HG03457 (cell line): Measurements from ENCODE around the gene SPATA1.
"Not testable (repeated sequence)": the region's sequence is repeated elsewhere in the genome, so short reads cannot be mapped to it uniquely, and the experiment has no call there.

ENCODE experiments used
- ATAC-seq: cut with Tn5 transposase; IDR thresholded peaks from one replicate; pipeline ENCODE4 v1.9.1; 2021; ENCODE audit warnings: moderate number of reproducible peaks; ENCODE audit not compliant: unreplicated experiment

The SPATA1 gene

DNA sequence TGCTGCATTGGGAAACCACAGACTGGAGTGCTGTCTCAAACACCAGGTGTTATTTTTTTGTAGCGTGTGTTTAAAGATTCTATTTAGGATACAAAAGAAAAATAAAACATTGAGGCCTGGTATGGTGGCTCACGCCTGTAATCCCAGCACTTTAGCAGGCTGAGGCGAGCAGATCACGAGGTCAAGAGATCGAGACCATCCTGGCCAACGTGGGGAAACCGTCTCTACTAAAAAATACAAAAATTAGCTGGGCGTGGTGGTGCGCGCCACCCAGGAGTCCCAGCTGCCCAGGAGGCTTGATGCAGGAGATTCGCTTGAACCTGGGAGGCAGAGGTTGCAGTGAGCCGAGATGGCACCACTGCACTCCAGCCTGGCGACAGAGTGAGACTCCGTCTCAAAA is 1.7 kb downstream of the SPATA1 start:
- ATAC-seq: not testable (repeated sequence)

DNA sequence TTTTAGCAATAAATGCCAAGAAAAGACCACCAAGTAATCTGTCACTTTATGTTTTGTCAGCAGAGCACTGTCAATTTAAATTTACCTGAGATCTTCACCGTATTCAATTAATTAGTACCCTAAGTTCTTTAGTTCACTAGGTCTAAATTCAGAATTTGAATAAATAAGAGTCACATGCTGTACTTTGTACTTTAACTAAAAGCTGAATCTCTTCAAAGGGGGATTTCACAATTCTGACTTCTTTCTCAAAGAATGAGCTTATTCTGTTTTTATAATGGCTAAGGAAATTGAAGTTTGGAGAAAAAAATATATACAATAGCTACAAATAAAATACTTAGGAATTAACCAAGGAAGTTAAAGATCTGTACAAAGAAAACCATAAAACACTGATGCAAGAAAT is 2.3 kb downstream of the SPATA1 start:
- no peak for ATAC-seq

DNA sequence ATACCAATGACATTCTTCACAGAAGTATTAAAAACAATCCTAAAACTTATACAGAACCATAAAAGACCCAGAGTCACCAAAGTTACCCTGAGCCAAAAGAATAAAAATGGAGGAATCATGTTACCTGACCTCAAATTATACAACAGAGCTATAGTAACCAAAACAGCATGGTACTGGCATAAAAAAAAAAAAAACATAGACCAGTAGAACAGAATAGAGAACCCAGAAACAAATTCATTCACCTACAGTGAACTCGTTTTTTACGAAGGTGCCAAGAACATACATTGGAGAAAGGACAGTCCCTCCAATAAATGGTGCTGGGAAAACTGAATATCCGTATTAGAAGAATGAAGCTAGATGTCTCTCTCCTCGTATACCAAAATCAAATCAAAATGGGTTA is 2.8 kb downstream of the SPATA1 start:
- ATAC-seq: no peak

DNA sequence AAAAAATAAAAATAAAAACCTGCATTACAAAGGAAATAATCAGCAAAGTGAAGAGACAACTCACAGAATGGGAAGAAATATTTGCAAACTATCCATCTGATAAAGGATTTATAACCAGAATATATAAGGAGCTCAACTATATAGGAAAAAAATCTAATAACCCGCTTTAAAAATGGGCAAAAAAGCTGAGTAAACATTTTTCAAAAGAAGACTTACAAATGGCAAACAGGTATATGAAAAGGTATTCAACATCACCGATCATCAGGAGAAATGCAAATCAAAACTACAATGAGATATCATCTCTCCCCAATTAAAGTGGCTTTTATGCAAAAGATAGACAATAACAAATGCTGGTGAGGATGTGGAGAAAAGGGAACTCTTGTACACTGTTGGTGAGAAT is 4.0 kb downstream of the SPATA1 start:
- no peak for ATAC-seq

DNA sequence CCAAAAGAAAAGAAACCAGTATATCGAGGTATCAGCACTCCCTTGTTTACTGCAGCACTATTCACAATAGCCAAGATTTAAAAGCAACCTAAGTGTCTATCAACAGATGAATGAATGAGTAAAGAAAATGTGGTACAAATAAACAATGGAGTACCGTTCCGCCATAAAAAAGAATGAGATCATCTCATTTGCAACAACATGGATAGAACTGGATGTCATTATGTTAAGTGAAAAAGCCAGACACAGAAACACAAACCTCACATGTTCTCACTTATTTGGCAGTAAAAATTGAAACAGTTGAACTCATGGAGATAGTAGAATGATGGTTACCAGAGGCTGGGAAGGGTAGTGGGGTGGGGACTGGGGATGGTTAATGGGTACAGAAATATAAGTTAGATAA is 4.5 kb downstream of the SPATA1 start:
- no peak for ATAC-seq

DNA sequence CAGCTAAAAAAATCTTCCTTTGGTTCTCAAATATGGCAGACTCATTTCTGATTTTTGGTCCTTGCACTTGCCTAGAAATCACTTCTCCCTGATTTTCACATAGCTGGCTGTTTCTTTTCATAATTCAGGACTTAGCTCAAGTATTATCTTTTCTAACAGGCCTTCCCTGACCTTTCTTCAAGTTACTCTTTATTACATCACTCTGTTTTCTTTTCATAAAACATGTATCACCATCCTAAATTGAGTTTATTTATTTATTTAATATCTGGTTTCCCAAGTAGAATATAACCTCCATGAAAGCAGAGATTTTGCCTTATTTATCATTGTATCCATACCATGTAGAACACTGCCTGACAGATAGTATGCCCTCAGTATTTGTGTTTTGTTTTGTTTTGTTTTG is 18.4 kb downstream of the SPATA1 start:
- no peak for ATAC-seq

DNA sequence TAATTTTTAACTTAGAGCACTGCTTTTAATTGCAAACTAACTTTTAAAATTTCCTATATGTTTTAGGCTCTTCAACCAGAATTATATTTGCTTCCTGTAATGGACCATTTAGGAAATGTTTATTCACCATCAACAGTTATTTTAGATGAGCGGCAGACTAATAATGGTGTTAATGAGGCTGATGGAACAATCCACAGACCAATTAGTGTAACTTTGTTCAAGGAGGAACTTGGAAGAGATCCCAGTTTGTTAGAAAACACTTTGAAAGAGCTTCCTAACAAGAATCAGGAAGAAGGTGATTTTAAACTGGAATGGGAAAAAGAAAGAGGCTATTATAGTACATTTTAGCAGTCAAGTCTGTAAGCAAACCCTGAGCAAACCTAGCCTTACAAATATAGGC is 19.6 kb downstream of the SPATA1 start:
- ATAC-seq: no peak

DNA sequence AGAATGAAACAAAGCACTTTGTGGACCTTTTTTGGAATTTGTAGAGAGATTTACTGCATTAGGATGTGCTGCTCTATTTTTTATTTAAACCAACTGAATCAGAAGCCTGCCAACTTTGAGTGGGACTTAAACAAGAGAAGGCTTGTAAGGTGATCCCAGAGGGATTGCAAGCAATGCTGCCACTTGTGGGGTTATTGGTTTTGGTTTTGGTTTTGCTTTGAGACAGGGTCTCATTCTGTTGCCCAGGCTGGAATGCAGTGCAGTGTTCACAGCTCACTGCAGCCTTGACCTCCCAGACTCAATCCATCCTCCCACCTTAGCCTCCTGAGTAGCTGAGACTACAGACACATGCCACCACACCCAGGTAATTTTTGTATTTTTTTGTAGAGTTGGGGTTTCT is 32.4 kb downstream of the SPATA1 start:
- no peak for ATAC-seq

DNA sequence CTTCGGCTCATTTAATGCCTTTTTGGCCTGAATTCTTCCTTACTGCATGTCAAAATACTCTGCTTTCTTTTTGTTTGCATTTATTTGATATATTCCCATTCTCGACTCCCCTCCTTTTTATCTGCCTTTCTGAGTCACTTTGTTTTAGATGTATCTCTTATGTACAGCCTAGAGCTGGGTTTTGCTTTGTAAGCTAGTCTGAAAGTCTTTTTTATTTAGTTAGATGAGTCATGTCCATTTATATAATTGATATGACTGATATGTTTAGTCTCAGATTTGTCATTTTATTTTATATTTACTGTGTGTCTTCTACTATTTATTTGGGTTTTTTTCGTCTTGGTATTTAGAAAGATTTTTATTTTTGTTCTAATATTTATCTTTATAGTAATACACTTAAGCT is 33.8 kb downstream of the SPATA1 start:
- no peak for ATAC-seq

DNA sequence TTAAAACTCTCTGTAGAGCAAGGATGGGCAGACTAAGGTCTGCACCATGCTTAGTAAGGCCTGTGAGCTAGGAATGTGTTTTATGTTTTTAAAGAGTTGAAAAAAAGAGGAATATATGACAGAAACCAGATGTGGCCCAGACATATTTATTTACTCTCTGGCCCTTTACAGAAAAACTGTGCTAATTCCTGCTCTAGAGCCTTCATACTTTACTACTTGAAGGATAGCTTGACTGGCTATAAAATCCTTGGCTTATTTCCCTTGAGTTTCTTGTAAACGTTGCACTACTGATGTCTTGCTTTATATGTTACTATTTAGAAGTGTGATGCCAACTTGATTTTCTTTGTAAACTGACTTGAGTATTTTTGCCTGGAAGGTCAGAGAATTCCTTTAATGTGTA is 34.6 kb downstream of the SPATA1 start:
- no peak for ATAC-seq

DNA sequence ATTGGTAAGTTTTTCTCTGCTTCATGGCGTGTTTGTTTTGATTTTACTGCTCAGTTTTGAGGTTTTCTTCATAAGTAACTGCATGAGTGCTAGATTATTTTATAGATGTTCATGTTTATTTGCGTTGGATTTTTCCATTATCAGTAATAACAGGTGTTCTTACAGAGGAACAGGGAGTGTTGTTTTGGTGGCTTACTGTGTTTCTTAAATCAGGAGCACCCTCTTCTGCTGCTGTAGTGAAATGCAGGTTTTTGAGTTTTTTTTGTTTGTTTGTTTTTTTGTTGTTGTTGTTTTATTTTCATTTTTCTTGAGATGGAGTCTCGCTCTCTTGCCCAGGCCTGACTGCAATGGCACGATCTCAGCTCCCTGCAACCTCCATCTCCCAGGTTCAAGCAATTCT is 35.5 kb downstream of the SPATA1 start:
- ATAC-seq: no peak

DNA sequence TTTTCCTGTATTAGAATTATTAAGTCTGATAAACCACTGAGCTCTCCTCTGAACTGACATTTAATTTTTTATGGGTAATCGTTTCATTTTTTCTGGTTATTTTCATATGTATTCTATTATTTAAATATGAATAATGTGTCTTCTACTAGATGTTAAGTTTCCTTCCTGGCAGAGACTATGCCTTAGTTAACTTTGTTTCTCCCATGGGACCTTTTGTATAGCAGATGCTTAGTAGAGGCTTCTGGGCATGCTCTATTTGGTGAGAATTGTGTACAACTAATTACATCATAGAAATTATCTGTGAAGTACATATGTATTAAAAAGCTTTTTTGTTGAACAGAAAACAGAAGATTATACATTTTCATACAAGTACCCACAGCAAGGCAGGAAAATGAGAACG is 44.6 kb downstream of the SPATA1 start:
- no peak for ATAC-seq

DNA sequence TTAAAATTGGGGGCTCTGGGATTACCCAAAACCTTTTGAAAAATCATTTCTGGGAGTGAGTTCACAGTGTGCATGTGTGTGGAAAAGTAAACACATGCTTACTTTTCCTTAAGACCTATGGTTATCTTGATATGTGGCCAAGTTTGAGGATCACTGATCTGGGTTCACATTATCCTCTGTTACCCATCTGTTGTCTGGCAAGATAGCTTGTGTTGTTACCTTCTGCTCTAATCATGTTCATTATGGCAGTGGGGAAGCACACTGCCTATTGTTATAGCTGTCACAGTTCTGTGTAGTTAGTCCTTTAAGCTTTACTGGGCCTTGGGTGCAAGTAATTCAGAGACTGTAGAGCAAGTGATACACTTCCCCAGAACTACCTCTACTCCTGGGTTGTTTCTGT is 63.0 kb downstream of the SPATA1 start:
- no peak for ATAC-seq

DNA sequence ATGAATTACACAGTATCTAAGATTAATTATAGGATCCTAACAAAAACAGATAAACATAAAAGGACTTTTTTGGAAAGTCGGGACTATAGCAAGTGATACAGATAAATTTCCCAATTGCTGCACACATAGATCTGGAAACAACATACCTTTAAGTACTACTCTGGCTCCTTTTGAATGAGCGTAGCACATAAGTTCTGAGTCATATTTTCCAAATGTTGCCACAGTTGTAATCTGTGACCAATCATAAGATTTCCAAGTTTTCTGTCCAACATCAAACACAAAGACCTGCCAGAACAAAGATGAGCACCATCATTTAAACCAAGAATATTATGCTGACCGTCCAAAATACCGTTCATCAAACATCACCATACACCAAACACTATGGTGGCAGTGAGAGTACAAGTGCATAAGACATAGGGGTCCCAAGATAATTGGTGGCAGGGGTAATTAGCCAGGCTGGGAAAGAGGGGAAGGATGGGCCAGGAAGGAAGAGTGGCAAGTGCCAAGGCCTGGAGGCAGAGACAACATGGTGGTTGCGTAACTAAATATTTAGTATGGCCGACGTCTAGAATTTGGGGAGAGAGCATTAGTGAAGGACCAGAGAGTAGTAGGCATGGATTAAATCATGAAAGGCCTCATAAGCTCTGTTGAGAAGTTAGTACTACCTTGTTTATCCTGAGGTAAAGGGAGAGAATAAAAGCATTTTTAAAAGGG is 64.4 kb downstream of the SPATA1 start:
- ATAC-seq: no peak

DNA sequence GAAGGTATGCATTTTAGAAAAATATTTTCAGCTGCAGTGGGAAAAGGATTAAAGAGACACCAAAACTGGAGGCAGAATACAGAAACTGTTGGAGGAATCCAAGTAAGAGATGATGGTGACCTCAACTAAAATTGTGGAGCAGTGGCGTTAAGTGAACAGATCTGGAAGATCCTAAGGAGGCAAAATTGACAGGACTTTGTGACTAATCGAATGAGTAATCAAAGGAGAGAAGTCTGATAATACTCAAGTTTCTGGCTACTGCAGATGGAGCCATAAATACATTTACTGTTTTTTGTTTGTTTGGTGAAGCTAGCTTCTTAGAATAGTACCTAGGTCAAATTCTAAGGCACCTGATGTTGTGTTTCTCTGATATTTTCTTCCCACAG is 65.0 kb downstream of the SPATA1 start:
- no peak for ATAC-seq

DNA sequence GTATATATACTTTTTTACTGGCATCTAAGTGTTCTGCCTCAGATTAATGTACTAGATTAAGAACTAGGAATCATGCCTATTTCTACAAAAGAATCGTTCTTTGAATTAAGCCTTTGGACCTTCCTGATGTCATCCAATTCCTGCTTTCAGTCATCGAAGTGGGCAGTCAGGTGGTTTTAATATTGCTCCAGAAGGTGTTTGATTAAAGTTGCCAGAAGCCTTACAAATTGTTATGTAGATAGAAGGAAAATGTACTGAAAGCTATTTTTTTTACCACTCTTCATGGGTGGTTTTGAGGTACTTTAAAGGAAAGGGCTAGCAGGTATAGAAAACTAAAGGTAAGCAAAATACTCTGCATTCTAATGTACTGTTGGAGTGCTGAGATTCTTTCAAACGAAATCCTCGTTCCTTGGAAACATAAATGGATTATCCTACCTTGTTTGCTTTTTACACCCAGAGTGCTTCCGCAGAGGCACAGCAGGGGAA is 67.3 kb downstream of the SPATA1 start:
- ATAC-seq: no peak

DNA sequence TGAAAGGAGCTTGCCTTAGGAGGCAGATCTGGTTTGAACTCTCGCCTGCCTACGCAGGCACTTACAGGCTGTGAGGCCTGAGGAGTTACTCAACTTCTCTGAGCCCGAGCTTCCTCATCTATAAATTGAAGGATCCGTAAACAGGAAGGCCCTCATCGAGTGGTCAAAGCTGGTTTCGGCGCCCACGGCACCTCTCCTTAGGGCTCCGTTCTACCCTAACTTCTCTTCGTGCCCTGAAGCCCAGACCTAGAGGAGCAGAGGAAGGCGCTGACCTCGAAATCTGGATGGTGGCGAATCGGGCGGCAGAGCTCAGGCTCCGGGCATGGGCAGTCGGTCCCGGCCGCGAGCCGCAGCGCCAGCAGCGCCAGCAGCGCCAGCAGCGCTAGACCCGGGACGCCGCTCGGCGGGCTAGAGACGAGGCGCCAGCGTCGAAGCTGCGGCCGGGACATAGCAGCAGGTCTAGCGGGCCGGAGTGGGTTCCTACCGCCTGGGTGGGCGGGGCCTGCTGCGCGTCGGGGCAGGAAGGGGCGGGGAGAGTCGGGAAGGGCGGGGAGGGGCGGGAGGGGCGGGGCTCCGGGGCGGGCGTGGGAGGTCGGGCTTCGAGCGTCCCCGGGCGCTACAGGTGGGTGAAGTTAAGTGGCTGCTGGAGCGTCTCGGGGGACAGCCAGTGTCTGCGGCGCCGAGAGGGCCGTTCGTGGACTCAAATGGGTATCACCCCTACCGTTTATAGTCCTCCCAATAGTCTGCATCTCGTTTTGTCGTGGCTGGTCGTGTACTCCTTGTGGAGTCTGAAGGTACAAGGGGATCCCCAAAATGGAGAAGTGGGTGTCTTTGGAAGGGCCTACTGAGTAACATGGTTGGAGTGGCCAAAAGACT is 68.0 kb downstream of the SPATA1 start, which contains the start of gene CTBS:
TSS of gene CTBS (minus strand) at position 474 of the 876 bp plus-strand sequence. CDS start at position 449, 25 bp downstream.
- peak; percentile 74 for ATAC-seq

DNA sequence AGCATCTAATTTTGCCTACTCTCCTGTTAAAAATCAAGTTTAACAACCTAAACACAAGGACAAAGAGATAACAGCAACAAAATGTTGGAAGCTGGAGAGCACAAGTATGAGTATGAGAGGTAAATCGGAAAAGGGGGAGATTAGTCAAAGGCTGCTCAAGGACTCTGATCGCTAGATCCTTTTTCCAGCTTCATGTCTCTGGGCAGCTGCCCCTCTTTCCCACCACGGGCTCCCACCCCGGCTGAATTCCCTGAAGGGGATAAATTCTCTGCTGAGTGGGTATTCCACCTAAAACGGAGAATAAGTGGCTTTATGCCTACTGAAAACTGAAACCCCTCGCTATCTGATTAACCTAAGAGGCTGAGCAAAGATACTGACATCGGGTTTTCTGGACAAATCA is 68.8 kb downstream of the SPATA1 start:
- ATAC-seq: no peak

DNA sequence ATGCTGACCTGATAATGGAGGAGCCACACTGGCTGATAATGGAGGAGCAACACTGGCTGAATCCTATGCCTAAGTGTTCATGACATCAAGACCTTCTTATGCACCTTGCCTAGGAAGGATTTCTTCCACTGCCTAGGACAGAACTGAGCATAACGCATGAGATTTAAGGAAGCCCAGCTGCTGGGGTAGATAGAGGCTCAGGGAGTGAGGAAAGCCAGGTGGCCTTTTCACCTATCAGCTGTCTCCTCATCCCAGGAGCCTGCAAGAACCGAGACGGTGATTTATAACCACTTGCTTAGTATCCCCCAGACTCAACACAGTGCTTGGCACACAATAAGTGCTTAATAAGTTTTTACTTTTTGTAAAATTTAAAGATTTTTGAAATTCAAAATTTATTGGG is 75.5 kb downstream of the SPATA1 start:
- no peak for ATAC-seq

DNA sequence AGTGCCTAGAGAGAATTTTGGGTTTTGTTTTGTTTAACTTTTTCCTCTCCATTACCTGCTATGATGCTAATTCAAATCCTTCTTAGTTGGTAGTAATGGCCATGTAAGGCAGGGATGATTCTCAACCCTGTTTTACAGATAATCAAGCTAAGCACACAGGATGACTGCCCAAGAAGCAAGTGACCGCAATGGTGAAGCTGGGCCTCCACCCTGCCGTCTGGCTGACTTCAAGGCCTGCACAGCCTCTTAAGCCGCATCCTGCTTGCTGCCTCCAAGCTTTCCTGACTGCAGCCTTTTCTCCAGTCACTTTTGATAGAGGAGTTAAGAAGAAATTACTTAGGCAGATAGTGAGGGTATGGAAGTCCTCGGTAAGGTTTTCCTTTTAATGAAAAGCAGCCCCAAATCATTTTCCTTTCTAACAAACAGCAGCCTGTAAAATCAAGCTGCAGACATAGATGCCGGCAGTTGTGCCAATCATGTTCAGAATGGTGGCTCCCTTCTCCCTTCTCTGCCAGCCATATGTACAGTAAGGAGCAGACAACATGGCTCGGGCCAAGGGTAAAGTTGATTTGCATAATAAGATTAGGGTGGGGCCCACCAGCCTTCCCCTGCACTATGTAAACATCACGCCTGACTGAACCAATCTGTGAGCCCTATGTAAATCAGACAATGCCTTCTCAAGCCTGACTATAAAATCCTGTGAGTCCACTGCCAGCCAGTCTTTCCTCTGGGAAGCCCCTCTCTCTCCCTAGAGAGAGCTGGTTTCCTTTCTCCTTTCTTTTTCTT is 76.8 kb downstream of the SPATA1 start:
- ATAC-seq: no peak

DNA sequence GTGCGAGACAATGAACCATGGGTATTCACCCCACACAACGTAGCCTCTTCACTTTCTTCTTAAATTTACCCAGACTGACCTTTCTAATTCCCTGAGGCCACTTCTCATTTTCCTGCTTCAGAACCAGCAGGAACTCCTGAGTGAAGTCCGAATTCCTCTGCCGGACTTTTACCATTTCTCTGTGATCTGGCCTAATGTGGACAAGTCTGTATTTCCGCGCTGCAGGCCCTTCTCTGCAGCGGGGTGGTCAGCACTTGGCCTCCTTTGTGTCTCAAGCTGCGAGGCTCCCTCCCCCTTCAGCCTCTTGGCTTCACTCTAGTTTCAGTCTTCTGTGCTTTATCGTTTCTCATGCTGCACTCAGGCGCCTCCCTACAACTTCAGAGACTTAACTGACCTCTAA is 77.5 kb downstream of the SPATA1 start:
- no peak for ATAC-seq
